ENCODE measurements around the gene SLC52A1.
A peak's percentile ranks its signal among the peaks of the same experiment; 100 is the strongest.
"Not testable (repeated sequence)": the region's sequence is repeated elsewhere in the genome, so short reads cannot be mapped to it uniquely, and the experiment has no call there.

SLC52A1 gene

DNA sequence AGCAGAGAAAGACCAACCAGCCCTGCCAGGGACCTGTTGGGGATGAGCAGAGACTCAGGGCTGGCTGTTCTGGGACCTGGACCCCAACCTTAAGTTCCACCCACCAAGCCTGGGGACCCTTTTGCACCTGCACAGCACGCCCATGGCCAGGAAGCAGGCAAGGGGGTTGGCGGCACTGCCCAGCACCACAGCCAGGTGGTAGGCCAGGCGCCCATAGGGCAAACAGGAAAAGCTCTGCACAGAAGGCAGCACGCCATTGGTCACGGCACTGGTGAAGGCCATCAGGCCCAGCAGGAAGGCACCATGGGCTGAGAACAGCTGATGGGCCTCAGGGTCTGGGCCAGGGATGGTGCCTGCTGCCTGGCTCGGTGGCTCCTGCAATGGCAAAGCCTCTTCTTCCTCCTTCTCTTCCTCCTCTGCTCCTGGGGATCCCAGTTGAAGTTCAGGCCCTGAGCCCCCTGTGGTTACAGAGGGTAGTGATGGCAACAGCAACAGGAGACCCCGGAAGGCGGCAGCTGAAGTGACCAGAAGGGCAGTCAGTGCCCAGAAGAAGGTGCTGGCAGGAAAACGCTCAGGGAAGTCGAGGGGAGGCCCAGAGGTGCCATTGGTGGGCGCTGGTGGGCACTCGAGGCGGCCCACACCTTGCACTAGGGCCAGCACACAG, 1.7 kb downstream of the SLC52A1 start:
- H3K4me3 ChIP-seq (ENCODE audit: low read length) = no peak overlapping the region
- no peak for DNase-seq (ENCODE audit: low read depth, low spot score)

DNA sequence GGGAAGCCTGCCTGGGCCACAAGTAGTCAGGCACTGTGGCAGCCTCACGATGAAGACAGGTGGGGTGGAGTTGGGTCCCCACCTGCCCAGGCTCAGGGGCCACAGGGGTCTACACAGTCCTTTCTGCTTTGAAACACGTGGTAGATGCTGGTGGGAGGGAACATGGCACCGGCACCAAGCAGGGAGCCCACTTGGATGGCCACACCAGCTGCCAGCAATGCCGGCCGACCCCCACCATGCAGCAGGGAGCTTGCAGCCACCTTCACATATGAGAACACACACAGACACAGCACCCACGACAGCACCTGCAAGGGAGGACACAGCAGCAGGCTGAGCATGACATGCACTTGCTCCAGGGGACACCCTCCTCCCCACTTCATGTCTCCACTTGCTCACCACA, 2.4 kb downstream of the SLC52A1 start:
- H3K4me3 ChIP-seq (ENCODE audit: low read length) = no peak overlapping the region
- no peak for DNase-seq (ENCODE audit: low read depth, low spot score)

DNA sequence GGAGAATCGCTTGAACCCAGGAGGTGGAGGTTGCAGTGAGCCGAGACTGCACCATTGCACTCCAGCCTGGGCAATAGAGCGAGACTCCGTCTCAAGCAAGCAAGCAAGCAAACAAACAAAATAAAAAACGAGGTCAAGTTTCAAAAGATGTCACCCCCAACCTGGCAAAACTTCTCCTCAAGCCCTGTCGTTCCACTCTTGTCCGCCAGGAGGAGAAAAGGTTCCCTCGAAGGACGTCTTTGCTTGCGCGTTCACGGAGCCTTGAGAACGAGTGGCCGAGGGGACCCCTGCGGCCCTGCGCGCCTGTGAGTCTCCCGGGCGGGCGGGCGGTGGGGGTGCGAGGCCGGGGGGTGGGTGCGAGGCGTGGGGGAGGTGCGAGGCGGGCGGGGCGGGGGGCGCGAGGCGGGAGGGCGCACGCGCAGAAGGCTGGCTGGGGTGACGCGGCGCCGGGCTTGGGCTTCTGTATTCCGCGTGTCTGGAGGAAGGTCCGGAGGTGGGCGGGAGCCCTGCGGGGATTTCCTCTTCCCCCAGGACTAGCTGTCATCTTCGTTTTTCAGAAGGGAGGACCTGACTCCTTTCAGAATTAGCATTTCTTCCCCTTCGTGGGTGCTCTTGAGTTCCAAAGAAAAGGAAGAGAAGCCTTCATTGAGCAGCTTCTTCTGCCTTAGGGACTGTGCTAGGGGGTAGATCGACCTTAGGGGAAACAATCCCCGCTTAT, 3.7 kb downstream of the SLC52A1 start:
- H3K4me3 ChIP-seq (ENCODE audit: low read length) = peak overlapping the region; percentile 46
- peak; percentile 69 for DNase-seq (ENCODE audit: low read depth, low spot score)

DNA sequence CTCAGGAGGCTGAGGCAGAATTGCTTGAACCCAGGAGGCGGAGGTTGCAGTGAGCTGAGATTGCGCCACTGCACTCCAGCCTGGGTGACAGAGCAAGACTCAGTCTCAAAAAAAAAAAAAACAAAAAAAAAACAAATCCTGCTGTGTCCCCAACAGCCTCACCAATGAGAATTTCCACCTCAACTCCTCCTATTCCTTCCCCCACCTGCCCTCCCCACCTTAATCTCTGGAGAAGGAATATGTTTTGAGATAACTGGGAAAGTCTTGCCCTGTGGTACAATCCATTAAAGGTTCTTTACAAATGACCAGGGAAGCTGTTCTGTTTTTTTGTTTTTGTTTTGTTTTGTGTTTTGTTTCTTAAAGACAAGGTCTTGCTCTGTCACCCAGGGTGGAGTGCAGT, 5.1 kb downstream of the SLC52A1 start:
- DNase-seq (ENCODE audit: low read depth, low spot score); H3K4me3 ChIP-seq (ENCODE audit: low read length): not testable (repeated sequence)

DNA sequence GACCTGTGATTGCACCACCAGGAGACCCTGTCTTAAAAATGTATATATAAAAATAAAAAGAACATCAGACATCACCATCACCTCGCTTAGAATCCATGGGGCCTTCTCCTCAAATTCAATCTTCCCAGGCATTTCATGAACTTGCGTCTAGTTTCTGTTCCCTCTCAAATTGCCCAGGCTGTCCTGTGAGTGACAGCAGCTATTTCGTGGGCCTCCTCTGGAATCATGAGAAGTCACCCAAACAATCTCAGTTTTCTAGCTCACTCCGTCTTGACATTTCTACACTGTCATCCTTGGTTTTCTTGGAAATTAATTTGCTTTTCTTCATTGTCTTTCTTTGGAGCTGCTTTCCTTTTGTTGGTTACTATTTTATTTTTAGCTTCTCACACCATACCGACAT, 7.3 kb downstream of the SLC52A1 start:
- H3K4me3 ChIP-seq (ENCODE audit: low read length) = no peak overlapping the region
- DNase-seq (ENCODE audit: low read depth, low spot score) = no peak

DNA sequence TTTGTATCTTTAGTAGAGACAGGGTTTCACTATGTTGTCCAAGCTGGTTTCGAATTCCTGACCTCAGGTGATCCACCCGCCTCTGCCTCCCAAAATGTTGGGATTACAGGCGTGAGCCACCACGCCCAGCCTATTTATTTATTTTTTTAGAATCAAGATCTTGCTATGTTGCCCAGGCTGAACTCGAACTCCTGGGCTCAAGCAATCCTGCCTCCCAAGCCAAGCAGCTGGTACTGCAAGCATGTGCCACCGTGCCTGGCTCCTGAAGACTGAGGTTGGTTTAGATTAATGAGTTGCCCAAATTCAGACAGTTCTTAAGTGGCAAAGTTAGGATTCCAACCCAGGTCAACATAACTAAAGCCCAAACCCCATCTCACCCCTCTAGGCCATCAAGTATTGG, 7.9 kb downstream of the SLC52A1 start:
- H3K4me3 ChIP-seq (ENCODE audit: low read length) = no peak overlapping the region
- DNase-seq (ENCODE audit: low read depth, low spot score) = no peak

DNA sequence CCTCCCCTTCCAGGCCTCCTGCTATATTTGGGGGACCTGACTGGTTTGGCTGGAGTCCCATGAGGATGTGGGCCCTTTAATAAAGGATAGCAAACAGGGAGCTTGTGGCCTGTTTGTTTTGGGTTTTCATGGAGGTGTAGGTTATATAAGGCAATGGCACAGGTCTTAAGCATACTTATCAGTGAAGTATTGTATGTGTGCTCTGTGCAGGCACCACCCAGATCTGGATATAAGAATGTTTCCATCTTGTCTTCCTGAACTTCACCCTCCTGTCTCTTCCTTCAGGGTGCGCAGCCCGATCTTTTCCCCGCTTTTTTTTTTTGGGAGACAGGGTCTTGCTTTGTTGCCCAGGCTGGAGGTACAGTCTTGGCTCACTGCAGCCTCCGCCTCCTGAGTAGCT, 10.6 kb downstream of the SLC52A1 start:
- H3K4me3 ChIP-seq (ENCODE audit: low read length) = no peak overlapping the region
- DNase-seq (ENCODE audit: low read depth, low spot score) = no peak

DNA sequence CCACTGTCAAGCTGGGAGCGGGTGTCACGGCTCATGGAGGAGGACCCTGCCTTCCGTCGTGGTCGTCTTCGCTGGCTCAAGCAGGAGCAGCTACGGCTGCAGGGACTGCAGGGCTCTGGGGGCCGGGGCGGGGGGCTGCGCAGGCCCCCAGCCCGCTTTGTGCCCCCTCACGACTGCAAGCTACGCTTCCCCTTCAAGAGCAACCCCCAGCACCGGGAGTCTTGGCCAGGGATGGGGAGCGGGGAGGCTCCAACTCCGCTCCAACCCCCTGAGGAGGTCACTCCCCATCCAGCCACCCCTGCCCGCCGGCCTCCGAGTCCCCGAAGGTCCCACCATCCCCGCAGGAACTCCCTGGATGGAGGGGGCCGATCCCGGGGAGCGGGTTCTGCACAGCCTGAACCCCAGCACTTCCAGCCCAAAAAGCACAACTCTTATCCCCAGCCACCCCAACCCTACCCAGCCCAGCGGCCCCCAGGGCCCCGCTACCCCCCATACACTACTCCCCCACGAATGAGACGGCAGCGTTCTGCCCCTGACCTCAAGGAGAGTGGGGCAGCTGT, 11.6 kb downstream of the SLC52A1 start:
- H3K4me3 ChIP-seq (ENCODE audit: low read length) = no peak overlapping the region
- no peak for DNase-seq (ENCODE audit: low read depth, low spot score)

DNA sequence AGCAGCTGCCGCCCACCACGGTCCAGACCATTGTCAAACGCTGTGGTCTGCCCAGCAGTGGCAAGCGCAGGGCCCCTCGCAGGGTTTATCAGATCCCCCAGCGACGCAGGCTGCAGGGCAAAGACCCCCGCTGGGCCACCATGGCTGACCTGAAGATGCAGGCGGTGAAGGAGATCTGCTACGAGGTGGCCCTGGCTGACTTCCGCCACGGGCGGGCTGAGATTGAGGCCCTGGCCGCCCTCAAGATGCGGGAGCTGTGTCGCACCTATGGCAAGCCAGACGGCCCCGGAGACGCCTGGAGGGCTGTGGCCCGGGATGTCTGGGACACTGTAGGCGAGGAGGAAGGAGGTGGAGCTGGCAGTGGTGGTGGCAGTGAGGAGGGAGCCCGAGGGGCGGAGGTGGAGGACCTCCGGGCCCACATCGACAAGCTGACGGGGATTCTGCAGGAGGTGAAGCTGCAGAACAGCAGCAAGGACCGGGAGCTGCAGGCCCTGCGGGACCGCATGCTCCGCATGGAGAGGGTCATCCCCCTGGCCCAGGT, 13.0 kb downstream of the SLC52A1 start:
- DNase-seq (ENCODE audit: low read depth, low spot score) = no peak
- no peak overlapping the region for H3K4me3 ChIP-seq (ENCODE audit: low read length)

DNA sequence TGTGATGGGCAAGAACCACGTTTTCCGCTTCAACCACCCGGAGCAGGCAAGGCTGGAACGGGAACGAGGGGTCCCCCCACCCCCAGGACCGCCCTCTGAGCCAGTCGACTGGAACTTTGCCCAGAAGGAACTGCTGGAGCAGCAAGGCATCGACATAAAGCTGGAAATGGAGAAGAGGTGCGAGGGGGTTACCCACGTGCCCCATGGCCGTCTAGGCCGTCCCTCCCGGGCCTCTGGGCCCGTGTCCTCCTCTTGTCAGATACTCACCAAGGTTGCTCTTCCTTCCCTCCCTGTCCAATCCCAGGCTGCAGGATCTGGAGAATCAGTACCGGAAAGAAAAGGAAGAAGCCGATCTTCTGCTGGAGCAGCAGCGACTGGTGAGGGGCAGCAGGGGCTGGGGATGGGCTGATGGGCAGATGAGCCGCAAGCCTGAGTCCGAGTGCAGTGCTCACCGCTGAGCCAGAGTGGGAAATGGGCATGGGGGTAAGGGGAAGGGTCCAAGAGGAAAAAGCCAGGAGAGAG, 14.7 kb downstream of the SLC52A1 start:
- no peak for DNase-seq (ENCODE audit: low read depth, low spot score)

DNA sequence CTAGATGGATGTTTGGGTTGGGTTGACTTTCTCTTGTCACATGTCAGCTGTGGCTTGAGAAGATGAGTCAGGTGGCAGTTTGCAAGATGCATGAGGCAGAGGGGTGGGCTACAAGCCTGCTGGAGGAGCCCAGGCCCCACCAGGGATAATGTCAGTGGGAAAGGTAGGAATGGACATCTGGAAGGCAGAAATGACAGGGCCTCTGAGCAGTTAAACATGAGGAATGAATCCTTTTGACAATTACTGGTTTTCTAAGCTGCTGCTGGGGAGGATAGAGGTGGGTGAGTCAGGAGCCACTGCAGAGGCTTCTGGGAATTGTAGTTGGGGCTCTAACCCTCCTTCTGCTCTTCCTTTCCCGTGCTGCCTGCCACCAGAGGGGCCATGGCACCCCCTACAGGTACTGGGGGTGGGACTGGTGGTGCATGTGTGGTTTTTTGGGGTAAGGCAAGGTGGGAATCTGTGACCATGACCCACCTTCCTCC, 15.7 kb downstream of the SLC52A1 start:
- DNase-seq (ENCODE audit: low read depth, low spot score) = no peak
- no peak overlapping the region for H3K4me3 ChIP-seq (ENCODE audit: low read length)

More for the DNA sequence above, 14.7 kb downstream of the SLC52A1 start:
- H3K4me3 ChIP-seq (ENCODE audit: low read length) = no peak overlapping the region

DNA sequence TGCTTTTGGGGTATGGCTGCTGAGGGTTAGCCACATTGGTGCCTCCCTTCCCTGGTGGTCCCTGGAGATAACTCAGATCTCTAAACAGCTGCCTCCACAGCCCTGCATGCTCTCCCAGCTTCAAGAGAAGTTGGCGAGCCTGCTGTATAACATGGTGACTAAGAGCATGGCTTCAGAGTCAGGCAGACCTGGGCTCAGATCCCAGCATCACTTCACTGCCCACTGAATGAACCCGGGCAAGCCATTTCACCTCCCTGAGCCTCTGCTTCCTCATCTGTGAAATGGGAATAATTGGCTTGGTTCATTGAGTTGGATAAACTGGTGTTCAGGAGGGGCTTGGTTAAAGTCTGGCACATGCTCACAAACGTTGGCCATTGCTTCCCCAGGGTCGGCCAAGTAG, 20.9 kb downstream of the SLC52A1 start:
- no peak overlapping the region for H3K4me3 ChIP-seq (ENCODE audit: low read length)
- no peak for DNase-seq (ENCODE audit: low read depth, low spot score)

DNA sequence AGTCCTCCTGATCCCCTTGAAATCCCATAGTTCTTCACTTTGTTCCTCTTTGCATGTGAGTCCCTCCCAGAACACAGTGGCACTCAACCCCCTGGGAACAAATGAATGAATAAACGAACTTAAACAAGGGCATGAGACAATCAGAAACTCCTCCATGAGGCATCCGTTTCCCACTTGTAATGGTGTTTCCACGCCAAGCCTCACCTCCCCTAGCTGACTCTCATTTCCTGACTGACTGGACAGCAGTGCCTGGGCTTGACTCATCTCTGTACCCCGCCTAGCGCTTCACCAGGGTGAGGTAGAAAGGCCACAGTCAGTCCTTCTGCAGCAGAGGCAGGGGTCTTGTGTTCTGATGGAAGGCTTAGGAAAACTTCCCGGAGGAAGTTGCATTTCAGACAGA, 23.3 kb downstream of the SLC52A1 start:
- DNase-seq (ENCODE audit: low read depth, low spot score) = no peak
- no peak overlapping the region for H3K4me3 ChIP-seq (ENCODE audit: low read length)

DNA sequence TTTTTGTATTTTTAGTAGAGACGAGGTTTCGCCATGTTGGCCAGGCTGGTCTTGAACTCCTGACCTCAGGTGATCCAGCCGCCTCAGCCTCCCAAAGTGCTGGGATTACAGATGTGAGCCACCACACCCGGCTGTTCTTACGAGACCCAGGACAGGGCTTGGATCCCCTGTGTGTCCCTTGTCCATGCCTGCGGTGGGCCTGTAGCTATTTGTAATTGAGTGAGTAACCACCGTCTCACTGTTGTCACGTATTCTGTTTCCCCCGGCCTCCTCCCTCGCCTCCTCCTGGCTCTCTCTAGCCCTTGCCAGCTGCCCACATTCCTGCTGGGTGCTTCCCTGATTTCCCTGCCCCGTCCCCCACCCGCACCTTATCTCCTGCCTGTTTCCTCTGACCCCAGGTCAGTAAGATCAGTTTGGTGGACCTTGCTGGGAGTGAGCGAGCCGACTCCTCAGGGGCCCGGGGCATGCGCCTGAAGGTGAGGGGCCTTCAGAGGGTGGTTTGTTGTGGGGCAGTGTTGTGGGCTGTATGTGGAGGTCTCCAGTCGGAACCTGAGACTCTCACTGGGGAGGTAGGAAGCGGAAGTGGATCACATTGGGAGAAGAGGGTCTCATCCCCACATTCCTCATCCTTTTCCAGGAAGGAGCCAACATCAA, 31.9 kb downstream of the SLC52A1 start:
- DNase-seq (ENCODE audit: low read depth, low spot score) = no peak

DNA sequence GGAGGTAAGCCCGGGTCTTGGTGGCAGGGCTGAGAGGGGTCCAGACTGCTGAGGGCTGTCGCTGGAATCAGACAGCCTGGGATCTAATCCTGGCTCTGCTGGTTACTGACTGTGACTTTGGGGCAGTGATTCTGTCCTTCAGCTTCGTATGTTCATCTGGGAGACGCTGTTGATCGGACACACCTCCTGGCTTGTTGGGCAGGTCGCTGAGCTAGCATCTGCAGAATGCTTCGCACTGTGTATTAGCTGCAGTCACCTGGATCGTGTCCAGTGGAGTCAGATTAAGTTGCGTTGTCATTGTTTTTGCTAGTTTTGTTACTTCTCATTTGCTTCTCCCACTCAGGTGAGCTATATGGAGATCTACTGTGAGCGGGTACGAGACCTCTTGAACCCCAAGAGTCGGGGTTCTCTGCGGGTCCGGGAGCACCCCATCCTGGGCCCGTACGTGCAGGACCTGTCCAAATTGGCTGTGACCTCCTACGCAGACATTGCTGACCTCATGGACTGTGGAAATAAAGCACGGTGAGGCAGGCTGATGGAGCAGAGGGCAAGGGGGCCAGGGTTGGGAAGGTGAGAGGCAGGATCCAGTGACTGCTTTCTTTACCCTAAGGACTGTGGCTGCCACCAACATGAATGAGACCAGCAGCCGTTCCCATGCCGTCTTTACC, 33.0 kb downstream of the SLC52A1 start:
- DNase-seq (ENCODE audit: low read depth, low spot score) = no peak
- H3K4me3 ChIP-seq (ENCODE audit: low read length) = no peak overlapping the region

More for the DNA sequence above, 31.9 kb downstream of the SLC52A1 start:
- no peak overlapping the region for H3K4me3 ChIP-seq (ENCODE audit: low read length)

DNA sequence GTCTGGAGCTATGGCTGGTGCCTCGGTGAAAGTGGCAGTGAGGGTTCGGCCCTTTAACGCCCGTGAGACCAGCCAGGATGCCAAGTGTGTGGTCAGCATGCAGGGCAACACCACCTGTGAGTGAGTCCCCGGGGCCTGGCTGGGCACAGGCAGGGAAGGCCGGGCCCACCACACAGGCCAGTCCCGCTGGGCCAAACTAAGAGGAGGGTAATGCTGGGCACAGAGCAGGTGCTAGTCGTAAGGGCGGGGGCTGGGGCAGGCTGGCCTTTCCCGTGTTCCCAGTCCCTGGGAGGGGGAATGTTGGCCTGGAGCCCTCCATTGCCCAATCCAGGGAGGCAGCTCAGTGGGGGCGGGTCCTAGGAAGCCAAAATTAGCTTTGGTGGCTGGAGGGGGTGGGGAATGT, 35.0 kb downstream of the SLC52A1 start:
- no peak for DNase-seq (ENCODE audit: low read depth, low spot score)
- no peak overlapping the region for H3K4me3 ChIP-seq (ENCODE audit: low read length)

DNA sequence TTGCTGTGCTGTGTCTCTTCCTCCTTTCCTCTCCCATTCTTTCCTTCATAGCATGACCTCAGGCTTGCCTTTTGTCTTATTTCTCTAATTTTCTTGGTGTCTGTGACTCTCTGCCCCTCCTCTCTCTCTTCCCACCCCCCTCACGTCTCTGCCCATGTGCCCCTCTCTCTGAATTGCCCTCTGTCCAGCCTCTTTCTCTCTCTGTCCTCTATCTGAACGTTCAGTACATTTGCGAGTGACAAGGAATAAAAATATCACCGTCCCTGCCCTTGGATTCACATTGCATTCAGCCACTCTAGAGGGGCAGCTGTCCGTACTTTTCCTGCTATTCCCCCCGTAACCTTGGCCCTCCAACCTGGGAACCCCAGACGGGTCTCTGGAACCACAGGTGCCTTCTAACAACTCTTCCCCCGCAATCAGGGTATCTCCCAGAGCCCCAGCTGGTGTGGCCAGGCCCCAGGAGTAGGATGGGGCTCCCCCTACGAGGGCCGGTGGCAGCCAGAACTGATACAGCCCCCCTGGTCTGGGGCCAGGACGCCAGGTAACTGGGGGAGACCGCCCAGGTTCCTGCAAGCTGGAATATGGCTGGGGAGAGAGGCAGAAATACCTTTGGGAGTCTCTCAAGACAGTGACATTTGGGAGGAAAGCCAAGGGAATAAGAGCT, 35.7 kb downstream of the SLC52A1 start:
- no peak overlapping the region for H3K4me3 ChIP-seq (ENCODE audit: low read length)
- no peak for DNase-seq (ENCODE audit: low read depth, low spot score)

DNA sequence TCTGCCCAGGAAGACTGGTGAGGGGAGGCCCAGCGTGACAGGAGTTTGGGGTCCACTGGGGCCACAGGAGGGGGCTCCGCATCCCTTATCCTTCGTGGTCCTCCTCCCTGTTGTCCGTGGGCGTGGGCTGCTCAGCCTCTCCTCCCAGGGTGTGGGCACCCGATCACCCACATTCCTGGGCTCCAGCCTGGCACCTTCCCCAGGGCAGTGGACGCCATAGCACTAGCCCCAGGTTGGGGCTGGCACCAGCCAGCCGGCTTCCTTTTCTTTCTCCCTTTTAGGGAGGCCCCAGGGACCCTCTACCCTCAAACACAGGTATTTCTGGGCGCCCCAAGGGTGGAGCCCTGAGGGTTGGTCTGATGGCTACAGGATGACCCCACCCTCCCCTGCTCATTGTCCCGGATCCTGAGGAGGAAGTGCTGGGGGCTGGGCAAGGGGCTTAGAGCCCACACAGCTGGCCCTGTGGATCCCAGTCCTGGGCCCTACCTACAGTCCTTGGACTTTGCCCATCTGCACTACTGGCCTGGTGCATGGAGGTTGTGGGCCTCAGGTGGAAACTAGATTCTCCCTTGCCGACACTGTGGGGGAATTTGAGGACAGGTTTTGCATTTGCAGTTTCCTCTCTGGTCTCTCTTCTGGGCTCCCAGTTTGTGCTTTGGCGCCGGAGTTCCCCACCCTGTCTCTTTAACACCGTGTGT, 36.3 kb downstream of the SLC52A1 start:
- no peak for DNase-seq (ENCODE audit: low read depth, low spot score)
- peak overlapping the region; percentile 66 for H3K4me3 ChIP-seq (ENCODE audit: low read length)

Data from Jurkat, Clone E6-1 (cell line).